Stimulated activated CD8-positive, alpha-beta memory T cell treated with anti-CD3 and anti-CD28 coated beads, Interleukin-15, amount 100 ng/mL, for 24 hours (primary cell): ENCODE data around the gene SUCLG2.

Experiments used
- DNase-seq: peaks from one replicate; pipeline ENCODE4 v3.0.0-alpha.2; 2020; ENCODE audit warnings: low read depth

Gene SUCLG2

GRCh38 chr3:67384016-67384415, 270.4 kb downstream of the SUCLG2 start:
- no peak for DNase-seq

GRCh38 chr3:67383379-67383778, 271.0 kb downstream of the SUCLG2 start:
- DNase-seq, result no peak

DNA sequence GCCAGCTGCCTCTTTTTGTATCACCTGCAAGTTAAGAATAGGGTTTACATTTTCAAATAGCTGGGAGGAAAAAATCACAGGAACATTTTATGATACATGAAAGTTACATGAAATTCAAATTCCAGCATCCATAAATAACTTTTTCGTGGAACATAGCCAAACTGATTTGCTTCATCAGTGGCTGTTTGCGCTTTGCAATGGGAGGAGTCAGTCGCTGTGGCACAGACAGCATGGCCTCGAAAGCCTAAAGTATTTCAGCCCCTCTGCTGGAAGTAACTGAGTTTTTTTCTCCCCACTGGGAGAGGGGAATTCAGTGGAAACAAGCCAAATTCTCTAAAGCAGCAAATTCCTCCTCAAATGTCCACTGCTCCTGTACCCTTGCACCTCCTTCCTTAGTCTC, 271.9 kb downstream of the SUCLG2 start:
- no peak for DNase-seq

DNA sequence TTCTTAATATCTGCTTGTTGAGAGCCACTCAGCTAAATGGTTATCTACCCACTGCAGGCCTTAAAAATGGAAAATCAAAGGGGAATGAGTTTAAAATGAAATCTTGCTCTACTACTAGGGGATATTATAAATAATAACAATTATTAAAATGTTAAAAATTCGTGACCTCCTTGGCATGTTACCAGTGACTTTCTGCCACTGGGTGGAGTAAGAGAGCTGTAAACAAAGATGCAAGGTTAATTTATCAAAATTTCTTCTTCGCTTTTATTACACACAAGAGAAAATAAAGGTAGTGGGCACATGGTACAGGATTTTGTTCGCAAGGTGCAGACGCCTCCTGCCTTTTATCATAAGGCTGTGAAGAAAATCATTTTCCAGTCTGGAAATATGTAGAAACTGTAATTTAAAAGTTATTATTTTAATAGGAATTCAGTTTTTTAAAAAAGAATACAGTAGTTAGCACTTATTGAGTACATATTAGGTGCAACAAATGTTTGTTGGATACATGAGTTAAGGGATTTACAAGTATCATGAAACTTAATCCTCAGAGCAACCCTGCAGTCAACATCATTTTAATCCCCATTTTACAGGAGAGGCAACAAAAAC, 272.6 kb downstream of the SUCLG2 start:
- no peak for DNase-seq

GRCh38 chr3:67380118-67380517, 274.3 kb downstream of the SUCLG2 start:
- DNase-seq, result no peak

GRCh38 chr3:67377299-67377698, 277.1 kb downstream of the SUCLG2 start:
- no peak for DNase-seq

- DNase-seq, result no peak
These were observed 278.0 kb downstream of the SUCLG2 start for GRCh38 chr3:67376416-67376815.

DNA sequence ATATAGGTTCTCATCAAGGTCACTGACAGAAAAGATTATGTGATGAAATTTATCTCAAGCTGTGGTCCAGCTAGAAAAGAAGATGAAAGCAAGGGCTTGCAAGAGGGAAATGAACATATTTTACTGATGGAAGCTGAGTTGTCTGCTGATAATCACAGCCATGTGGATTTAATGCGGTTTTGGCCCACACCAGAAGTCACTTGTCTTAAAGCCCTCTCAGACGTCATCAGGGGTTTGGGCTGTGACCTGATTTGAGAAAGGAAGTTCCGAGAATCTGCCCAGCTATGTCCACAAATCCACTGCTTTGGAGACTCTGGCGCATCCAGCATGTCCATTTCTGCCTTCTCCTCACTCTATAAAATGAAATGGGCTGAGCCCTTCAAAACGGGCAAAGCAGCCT, 278.4 kb downstream of the SUCLG2 start:
- no peak for DNase-seq

- DNase-seq, result no peak
These were observed 291.7 kb downstream of the SUCLG2 start for GRCh38 chr3:67362686-67363085.

DNA sequence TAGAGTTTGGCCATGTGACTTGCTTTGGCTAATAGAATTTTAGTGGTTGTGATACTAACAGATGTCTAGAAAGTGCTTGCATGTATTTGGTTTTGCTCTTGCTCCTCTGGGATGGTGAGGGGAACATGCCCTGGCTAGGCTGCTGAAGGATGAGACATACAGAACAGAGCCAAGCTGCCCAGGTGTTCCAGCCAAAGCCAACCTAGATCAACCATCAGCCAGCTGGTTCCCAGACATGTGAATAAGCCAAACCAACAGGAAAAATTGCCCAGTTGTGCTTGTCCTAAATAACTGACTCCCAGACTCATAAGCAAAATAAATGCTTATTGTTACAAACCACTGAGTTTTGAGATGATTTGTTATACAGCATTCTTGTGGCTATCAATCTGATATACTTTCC, 292.6 kb downstream of the SUCLG2 start:
- no peak for DNase-seq

GRCh38 chr3:67361323-67361722, 293.1 kb downstream of the SUCLG2 start:
- no peak for DNase-seq

DNA sequence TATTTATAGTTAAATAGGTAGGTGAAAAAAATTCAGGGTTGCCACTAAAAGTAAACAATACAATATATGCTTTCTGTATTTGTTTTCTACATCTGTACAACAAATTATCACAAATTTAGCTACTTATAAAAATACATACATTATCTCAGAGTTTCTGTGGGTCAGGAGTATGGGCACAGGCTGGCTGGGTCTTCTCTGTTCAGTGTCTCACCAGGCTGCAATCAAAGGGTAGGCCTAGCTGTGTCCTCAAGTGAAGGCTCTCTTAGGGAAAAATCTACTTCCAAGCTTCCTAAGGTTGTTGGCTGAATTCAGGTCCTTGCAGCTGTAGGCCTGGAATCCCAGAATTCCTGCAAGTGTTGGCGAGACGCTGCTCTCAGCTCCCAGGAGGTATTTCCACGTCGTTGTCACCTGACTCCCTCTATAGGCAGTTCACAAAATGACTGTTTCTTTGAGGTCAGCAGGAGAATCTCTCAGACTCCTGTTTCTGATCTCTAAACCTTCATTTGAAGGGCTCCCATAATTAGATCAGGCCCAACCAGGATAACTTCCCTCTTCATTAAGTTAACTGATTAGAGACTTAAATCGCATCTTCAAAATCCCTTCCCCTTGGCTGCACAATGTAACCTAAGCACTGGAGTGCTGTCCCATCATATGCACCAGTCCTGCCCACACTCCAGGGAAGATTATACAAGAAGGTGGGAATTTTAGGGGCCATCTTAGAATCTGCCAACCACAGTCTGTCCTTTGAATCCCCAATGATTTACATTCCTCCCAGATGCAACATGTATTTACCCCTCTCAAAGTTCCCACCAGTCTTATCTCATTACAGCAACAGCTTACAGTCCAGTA, 296.6 kb downstream of the SUCLG2 start:
- no peak for DNase-seq

GRCh38 chr3:67349551-67350174, 304.7 kb downstream of the SUCLG2 start:
- DNase-seq, result no peak

- DNase-seq, result no peak
These were observed 308.3 kb downstream of the SUCLG2 start for GRCh38 chr3:67346081-67346480.

DNA sequence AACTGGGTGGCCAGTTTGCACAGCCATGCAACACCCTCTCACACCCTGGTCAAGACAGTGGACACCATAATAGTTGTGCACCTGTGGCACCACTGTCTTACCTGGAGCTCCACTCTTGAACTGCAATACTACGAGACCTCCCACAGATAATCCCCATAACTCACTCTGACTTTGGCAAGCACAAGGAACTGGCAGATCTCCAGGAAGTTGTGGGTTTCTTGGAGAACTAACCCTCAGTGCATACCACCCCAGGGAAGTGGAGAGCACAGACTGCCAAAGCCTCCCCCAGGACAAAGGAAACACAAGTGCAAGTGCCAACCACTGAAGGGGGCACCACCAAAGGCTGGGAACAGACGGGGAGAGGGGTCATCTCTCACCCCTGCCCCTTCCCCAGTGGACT, 318.6 kb downstream of the SUCLG2 start:
- DNase-seq, result no peak

- no peak for DNase-seq
These were observed 319.8 kb downstream of the SUCLG2 start for GRCh38 chr3:67334588-67334987.

GRCh38 chr3:67329358-67329757, 325.1 kb downstream of the SUCLG2 start:
- DNase-seq, result no peak

DNA sequence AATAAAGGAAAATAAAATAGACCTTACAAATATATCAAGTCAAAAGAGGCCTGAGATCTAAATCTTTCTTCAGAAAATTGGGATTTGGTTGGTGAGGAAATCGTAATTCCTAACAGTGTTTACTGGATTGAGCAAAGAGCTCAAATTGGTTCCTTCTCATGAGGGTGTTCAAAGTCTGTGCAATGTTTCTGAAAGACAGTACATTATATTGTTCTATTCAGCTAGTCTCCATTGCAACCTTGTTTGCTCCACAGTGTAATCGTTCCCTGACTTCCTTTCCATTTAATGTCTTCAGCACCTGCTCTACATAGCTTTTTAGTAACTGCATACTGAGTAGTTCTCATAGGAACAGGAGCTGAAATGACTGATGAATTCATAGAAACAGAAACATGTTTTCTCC, 326.8 kb downstream of the SUCLG2 start:
- no peak for DNase-seq

DNA sequence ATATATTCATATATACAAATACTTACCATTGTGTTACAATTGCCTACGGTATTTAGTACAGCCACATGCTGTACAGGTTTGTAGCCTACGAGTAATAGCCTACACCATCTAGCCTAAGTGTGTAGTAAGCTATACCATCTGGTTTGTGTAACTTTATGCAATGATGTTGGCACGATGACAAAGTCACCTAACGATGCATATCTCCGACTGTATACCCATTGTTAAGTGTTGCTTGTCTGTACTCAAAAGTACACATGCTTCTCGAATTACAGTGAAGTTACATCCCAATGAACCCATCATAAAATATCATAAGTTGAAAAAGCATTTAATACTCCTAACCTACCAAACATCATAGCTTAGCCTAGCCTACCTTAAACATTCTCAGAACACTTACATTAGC, 329.2 kb downstream of the SUCLG2 start:
- no peak for DNase-seq
